HFF-Myc (cell line): ENCODE data around the gene TTK.
A peak's percentile ranks its signal among the peaks of the same experiment; 100 is the strongest.

Experiments used
- DNase-seq: peaks from one replicate; pipeline ENCODE4 v3.0.0-alpha.2; 2011; ENCODE audit warnings: low read depth; ENCODE audit errors: extremely low read depth
- H3K4me3 ChIP-seq: replicated peaks from 2 replicates; pipeline ENCODE4 v1.5.1; 2011; ENCODE audit warnings: low read depth, mild to moderate bottlenecking, control low read depth, low read length
- CTCF ChIP-seq: IDR thresholded peaks from 2 replicates; pipeline ENCODE4 v1.5.1; 2012; ENCODE audit warnings: mild to moderate bottlenecking, low read depth, low read length, control low read depth; ENCODE audit errors: missing control alignments

Gene TTK

GRCh38 chr6:80004173-80005072, at the start of gene TTK:
TTK (plus strand) TSS chr6:80004649; CDS start chr6:80005844, 1,195 bp downstream.
- H3K4me3 ChIP-seq, result peak within 1 kb of the TSS; percentile 86
- TF ChIP-seq CTCF, result no peak
- peak; percentile 82 for DNase-seq

GRCh38 chr6:79954849-79955248, 49.6 kb upstream of the TTK start:
- TF ChIP-seq CTCF, result no peak
- DNase-seq, result no peak
- no peak overlapping the region for H3K4me3 ChIP-seq

- no peak for DNase-seq
- H3K4me3 ChIP-seq, result no peak overlapping the region
- TF ChIP-seq CTCF, result no peak
These were observed 39.8 kb upstream of the TTK start for GRCh38 chr6:79964607-79965081.

- no peak for DNase-seq
- no peak overlapping the region for H3K4me3 ChIP-seq
- TF ChIP-seq CTCF, result no peak
These were observed 37.3 kb upstream of the TTK start for GRCh38 chr6:79967178-79967577.

GRCh38 chr6:79969784-79970183, 34.7 kb upstream of the TTK start:
- H3K4me3 ChIP-seq, result no peak overlapping the region
- no peak for TF ChIP-seq CTCF
- DNase-seq, result no peak

- no peak for DNase-seq
- no peak overlapping the region for H3K4me3 ChIP-seq
- TF ChIP-seq CTCF, result no peak
These were observed 33.3 kb upstream of the TTK start for GRCh38 chr6:79971193-79971592.
